WERI-Rb-1 (cell line): ENCODE results near the gene ARID1B.

Source experiments
- DNase-seq: peaks from one replicate; pipeline ENCODE4 v3.0.0-alpha.2; 2020
- H3K27ac ChIP-seq: fragments of 250-450 bp; sonication (Bioruptor Pico); 2 replicates; pipeline ENCODE4 v1.5.1; 2020; ENCODE audit warnings: mild to moderate bottlenecking, moderate library complexity
- H3K27me3 ChIP-seq: fragments of 250-450 bp; sonication (Bioruptor Pico); 2 replicates; pipeline ENCODE4 v1.5.1; 2021; ENCODE audit warnings: mild to moderate bottlenecking, low read depth, moderate library complexity; ENCODE audit not compliant: insufficient read depth, severe bottlenecking
- H3K36me3 ChIP-seq: fragments of 250-450 bp; sonication (Bioruptor Pico); 2 replicates; pipeline ENCODE4 v1.5.1; 2020; ENCODE audit warnings: mild to moderate bottlenecking, moderate library complexity
- H3K4me3 ChIP-seq: 2 replicates; pipeline ENCODE4 v1.5.1; 2011; ENCODE audit warnings: low read depth, mild to moderate bottlenecking, control low read depth, low read length
- H3K9me3 ChIP-seq: fragments of 250-450 bp; sonication (Bioruptor Pico); 2 replicates; pipeline ENCODE4 v1.5.1; 2021; ENCODE audit warnings: mild to moderate bottlenecking, moderate library complexity; ENCODE audit not compliant: severe bottlenecking
- CTCF ChIP-seq: IDR thresholded peaks from 2 replicates; pipeline ENCODE4 v1.5.1; 2011; ENCODE audit warnings: low read depth, mild to moderate bottlenecking, control low read depth, inconsistent platforms, low read length

The ARID1B gene

GRCh38 chr6:157072128-157072527 lies 294.9 kb downstream of the ARID1B start:
- peaks cover 2% of the 10 kb centered on the region; the same call in 1 of the 2 replicates for H3K36me3 ChIP-seq
- no peak for DNase-seq

GRCh38 chr6:157073596-157073995 lies 296.4 kb downstream of the ARID1B start:
- no peak overlapping the region for H3K27ac ChIP-seq
- no peaks in the 10 kb centered on the region for H3K9me3 ChIP-seq
- H3K27me3 ChIP-seq = no peaks in the 10 kb centered on the region
- no peak for TF ChIP-seq CTCF
- H3K36me3 ChIP-seq = peaks cover 2% of the 10 kb centered on the region; the same call in 1 of the 2 replicates
- H3K4me3 ChIP-seq = no peak overlapping the region
- no peak for DNase-seq

More at GRCh38 chr6:157072128-157072527, 294.9 kb downstream of the ARID1B start:
- no peak overlapping the region for H3K4me3 ChIP-seq
- TF ChIP-seq CTCF = no peak
- H3K9me3 ChIP-seq = no peaks in the 10 kb centered on the region
- H3K27me3 ChIP-seq = no peaks in the 10 kb centered on the region
- no peak overlapping the region for H3K27ac ChIP-seq

GRCh38 chr6:157074969-157075368 lies 297.8 kb downstream of the ARID1B start:
- no peaks in the 10 kb centered on the region for H3K9me3 ChIP-seq
- TF ChIP-seq CTCF = no peak
- H3K27me3 ChIP-seq = no peaks in the 10 kb centered on the region
- no peak for DNase-seq
- H3K36me3 ChIP-seq = peaks cover 2% of the 10 kb centered on the region; the same call in 1 of the 2 replicates
- H3K4me3 ChIP-seq = no peak overlapping the region
- no peak overlapping the region for H3K27ac ChIP-seq

- DNase-seq = no peak
- no peaks in the 10 kb centered on the region for H3K27me3 ChIP-seq
- TF ChIP-seq CTCF = no peak
- no peaks in the 10 kb centered on the region for H3K9me3 ChIP-seq
- H3K4me3 ChIP-seq = no peak overlapping the region
- no peak overlapping the region for H3K27ac ChIP-seq
- peaks cover 2% of the 10 kb centered on the region; the same call in 1 of the 2 replicates for H3K36me3 ChIP-seq
Observed at GRCh38 chr6:157075549-157076450, 298.6 kb downstream of the ARID1B start.

GRCh38 chr6:157076451-157076822 lies 299.3 kb downstream of the ARID1B start:
- no peak for TF ChIP-seq CTCF
- Histone ChIP-seq H3K36me3 (peaks cover 2% of the 10 kb centered on the region; the same call in 1 of the 2 replicates), H3K9me3 (no peaks in the 10 kb centered on the region), H3K4me3 (no peak overlapping the region), H3K27me3 (no peaks in the 10 kb centered on the region), H3K27ac (no peak overlapping the region)
- no peak for DNase-seq

GRCh38 chr6:157077251-157077650 lies 300.1 kb downstream of the ARID1B start:
- Histone ChIP-seq H3K36me3 (peaks cover 2% of the 10 kb centered on the region; the same call in 1 of the 2 replicates), H3K27ac (no peak overlapping the region), H3K27me3 (no peaks in the 10 kb centered on the region), H3K9me3 (no peaks in the 10 kb centered on the region), H3K4me3 (no peak overlapping the region)
- no peak for TF ChIP-seq CTCF
- no peak for DNase-seq
